H1 (cell line): Measurements from ENCODE around the gene ADA. TPM values are rescaled to one million over a fixed set of nuclear protein-coding genes. Genes with fewer than 3 reads are reported as not detected.

Experiments
- CTCF ChIA-PET: fragments of 300-600 bp; sonication (Branson Sonifier 250); formaldehyde crosslinking; loops from one replicate; lab custom pipeline; 2021; ENCODE audit not compliant: partially characterized antibody; lab: Charles Lee
- POLR2A ChIA-PET: fragments of 300-600 bp; sonication (Branson Sonifier 250); formaldehyde crosslinking; loops from one replicate; lab custom pipeline; 2021; ENCODE audit warnings: inconsistent platforms; ENCODE audit not compliant: partially characterized antibody; lab: Charles Lee
- DNase-seq, 2 experiments: peaks; one replicate each; pipeline versions ENCODE4 v3.0.0 to v3.0.0-alpha.2; 2010 to 2022; ENCODE audit warnings: low spot score in 2 of 2, low read depth in 1 of 2, mixed read lengths in 1 of 2
- FAIRE-seq: peaks from 2 replicates; lab custom pipeline; 2011; peaks lifted over from hg19 to GRCh38; lab: Jason Lieb, UNC
- H2AFZ ChIP-seq: 2 replicates; pipeline ENCODE4 v1.8.1; 2012; ENCODE audit warnings: low read length, inconsistent platforms
- H2AK5ac ChIP-seq: 2 replicates; pipeline ENCODE4 v1.6.1; 2013; ENCODE audit warnings: low read depth, low read length
- H2BK120ac ChIP-seq: replicated peaks from 2 replicates; pipeline ENCODE3; 2013; ENCODE audit warnings: low read depth, low read length, inconsistent platforms
- H2BK12ac ChIP-seq: 2 replicates; pipeline ENCODE4 v1.6.1; 2013; ENCODE audit warnings: low read depth, low read length
- H2BK15ac ChIP-seq: 2 replicates; pipeline ENCODE4 v1.6.1; 2013; ENCODE audit warnings: low read length
- H2BK20ac ChIP-seq: 2 replicates; pipeline ENCODE4 v1.6.1; 2013; ENCODE audit warnings: low read length
- H2BK5ac ChIP-seq: 2 replicates; pipeline ENCODE4 v1.6.1; 2013; ENCODE audit warnings: low read depth, low read length
- H3K14ac ChIP-seq: 2 replicates; pipeline ENCODE4 v1.6.1; 2013; ENCODE audit warnings: inconsistent platforms; ENCODE audit not compliant: insufficient read length
- H3K18ac ChIP-seq: 2 replicates; pipeline ENCODE4 v1.6.1; 2013; ENCODE audit warnings: low read length; ENCODE audit errors: extremely low read depth
- H3K23ac ChIP-seq: 2 replicates; pipeline ENCODE4 v1.6.1; 2013; ENCODE audit warnings: inconsistent platforms; ENCODE audit not compliant: insufficient read length
- H3K23me2 ChIP-seq: 2 replicates; pipeline ENCODE4 v1.6.1; 2013; ENCODE audit warnings: low read depth, low read length
- H3K27ac ChIP-seq: 2 replicates; pipeline ENCODE4 v1.6.1; 2011; ENCODE audit warnings: low read depth, low read length, inconsistent platforms
- H3K27me3 ChIP-seq, 4 experiments: replicated peaks in 1 of 4; 1 replicate in 1 of 4; 2 replicates in 3 of 4; pipeline versions ENCODE4 v1.6.1 to v1.8.1; 2011 to 2013; ENCODE audit warnings: low read length in 3 of 4, mild to moderate bottlenecking in 3 of 4, inconsistent platforms in 2 of 4, mixed read lengths in 2 of 4, moderate library complexity in 1 of 4; ENCODE audit not compliant: control insufficient read depth in 3 of 4, insufficient read depth in 3 of 4; ENCODE audit errors: extremely low read depth in 1 of 4
- H3K36me3 ChIP-seq, 4 experiments: 2 replicates each; pipeline versions ENCODE4 v1.6.1 to v1.8.1; 2011 to 2013; ENCODE audit warnings: mild to moderate bottlenecking in 4 of 4, low read length in 3 of 4, moderate library complexity in 2 of 4, control low read depth in 1 of 4, inconsistent platforms in 1 of 4; ENCODE audit not compliant: insufficient read depth in 4 of 4, control insufficient read depth in 2 of 4
- H3K4ac ChIP-seq: replicated peaks from 2 replicates; pipeline ENCODE3; 2013; ENCODE audit warnings: low read length, low read depth, mixed read lengths, inconsistent platforms; ENCODE audit not compliant: insufficient read length
- H3K4me1 ChIP-seq, 4 experiments: replicated peaks in 1 of 4; 1 replicate in 1 of 4; 2 replicates in 3 of 4; pipeline versions ENCODE4 v1.6.1 to v1.8.1; 2011 to 2013; ENCODE audit warnings: low read length in 3 of 4, inconsistent platforms in 2 of 4, mixed read lengths in 1 of 4; ENCODE audit not compliant: insufficient read depth in 4 of 4, control insufficient read depth in 3 of 4
- H3K4me2 ChIP-seq, 2 experiments: 2 replicates each; pipeline versions ENCODE4 v1.6.1 to v1.8.1; 2011 to 2013; ENCODE audit warnings: low read depth in 2 of 2, low read length in 2 of 2, control low read depth in 1 of 2, inconsistent platforms in 1 of 2, mild to moderate bottlenecking in 1 of 2; ENCODE audit not compliant: insufficient read depth in 1 of 2
- H3K4me3 ChIP-seq, 4 experiments: fragments of 200-600, 300-600 bp in 1 of 4; sonication (generic), shearing (Covaris generic), sonication (Bioruptor Twin) in 1 of 4; 2 replicates each; pipeline versions ENCODE4 v1.5.1 to v1.8.1; 2011 to 2016; ENCODE audit warnings: low read length in 4 of 4, low read depth in 3 of 4, control low read depth in 2 of 4, inconsistent platforms in 2 of 4, mild to moderate bottlenecking in 2 of 4, mixed read lengths in 1 of 4, moderate library complexity in 1 of 4; ENCODE audit not compliant: insufficient read depth in 2 of 4; ENCODE audit errors: extremely low read depth in 1 of 4
- H3K56ac ChIP-seq: replicated peaks from 2 replicates; pipeline ENCODE3; 2013; ENCODE audit warnings: low read depth, mild to moderate bottlenecking, mixed read lengths, low read length, inconsistent platforms; ENCODE audit not compliant: insufficient read length
- H3K79me1 ChIP-seq: 2 replicates; pipeline ENCODE4 v1.6.1; 2013; ENCODE audit warnings: low read depth, low read length, control low read depth
- H3K79me2 ChIP-seq, 2 experiments: 2 replicates each; pipeline versions ENCODE4 v1.6.1 to v1.8.1; 2012 to 2013; ENCODE audit warnings: low read length in 2 of 2, mild to moderate bottlenecking in 2 of 2, inconsistent platforms in 1 of 2; ENCODE audit not compliant: insufficient read depth in 2 of 2, control insufficient read depth in 1 of 2
- H3K9ac ChIP-seq, 4 experiments: replicated peaks in 1 of 4; 1 replicate in 1 of 4; 2 replicates in 3 of 4; pipeline versions ENCODE4 v1.6.1 to v1.8.1; 2011 to 2013; ENCODE audit warnings: low read depth in 3 of 4, low read length in 3 of 4, control low read depth in 2 of 4, mild to moderate bottlenecking in 2 of 4, moderate library complexity in 2 of 4, inconsistent platforms in 1 of 4; ENCODE audit errors: extremely low read depth in 1 of 4
- H3K9me3 ChIP-seq, 2 experiments: 2 replicates each; pipeline versions ENCODE4 v1.6.1 to v1.8.1; 2012 to 2013; ENCODE audit warnings: mild to moderate bottlenecking in 2 of 2, moderate library complexity in 2 of 2, control low read depth in 1 of 2, inconsistent platforms in 1 of 2, low read depth in 1 of 2, low read length in 1 of 2, mixed read lengths in 1 of 2; ENCODE audit not compliant: insufficient read depth in 2 of 2
- H4K20me1 ChIP-seq, 2 experiments: replicated peaks in 1 of 2; 2 replicates each; pipeline versions ENCODE3 to v1.8.1; 2011 to 2013; ENCODE audit warnings: inconsistent platforms in 2 of 2, low read length in 2 of 2, mild to moderate bottlenecking in 1 of 2; ENCODE audit not compliant: insufficient read depth in 2 of 2, control insufficient read depth in 1 of 2
- H4K5ac ChIP-seq: 2 replicates; pipeline ENCODE4 v1.6.1; 2013; ENCODE audit warnings: low read length, low read depth, mixed read lengths, inconsistent platforms; ENCODE audit not compliant: insufficient read length
- H4K8ac ChIP-seq: 2 replicates; pipeline ENCODE4 v1.8.0; 2013; ENCODE audit warnings: mild to moderate bottlenecking, moderate library complexity, low read length, inconsistent platforms; ENCODE audit not compliant: insufficient read depth; ENCODE audit errors: extremely low read depth
- H4K91ac ChIP-seq: replicated peaks from 2 replicates; pipeline ENCODE3; 2013; ENCODE audit warnings: low read length, mixed read lengths, inconsistent platforms; ENCODE audit not compliant: insufficient read length
- BACH1 ChIP-seq: IDR thresholded peaks from 2 replicates; pipeline ENCODE4 v1.6.1; 2012; ENCODE audit warnings: low read length, improper control_type of control experiment
- CTBP2 ChIP-seq: IDR thresholded peaks from 2 replicates; pipeline ENCODE4 v1.7.0; 2011; ENCODE audit warnings: borderline replicate concordance, mild to moderate bottlenecking, moderate library complexity, mixed read lengths, low read length; ENCODE audit not compliant: insufficient read depth, insufficient read length
- GTF2F1 ChIP-seq: IDR thresholded peaks from 2 replicates; pipeline ENCODE4 v1.6.1; 2012; ENCODE audit warnings: low read depth, low read length, improper control_type of control experiment, borderline replicate concordance
- KDM5A ChIP-seq: fragments of 200-600 bp; IDR thresholded peaks from 2 replicates; pipeline ENCODE4 v1.7.1; 2012; ENCODE audit warnings: mild to moderate bottlenecking, low read length, inconsistent platforms, mixed read lengths
- NRF1 ChIP-seq: IDR thresholded peaks from 2 replicates; pipeline ENCODE4 v1.6.1; 2011; ENCODE audit warnings: mild to moderate bottlenecking, low read depth, low read length, improper control_type of control experiment
- SP1 ChIP-seq: IDR thresholded peaks from 2 replicates; pipeline ENCODE4 v1.6.1; 2011; ENCODE audit warnings: low read depth, low read length
- TEAD4 ChIP-seq: IDR thresholded peaks from 2 replicates; pipeline ENCODE4 v1.6.1; 2012; ENCODE audit warnings: low read depth, low read length, inconsistent platforms, mixed read lengths
- WGBS, 2 experiments: shearing (Covaris generic) in 1 of 2; methylation state at CpG; one replicate each; pipeline versions ENCODE4 v1.1.6 to v1.1.7; 2013 to 2015; ENCODE audit warnings: low lambda C conversion rate in 2 of 2, mixed read lengths in 2 of 2, inconsistent platforms in 1 of 2, low coverage in 1 of 2, missing lambda C conversion rate in 1 of 2; ENCODE audit not compliant: insufficient replicate concordance in 2 of 2, insufficient coverage in 1 of 2, insufficient read length in 1 of 2; ENCODE audit errors: extremely low coverage in 1 of 2, missing lambda C conversion rate in 1 of 2; 5-methylcytosine and 5-hydroxymethylcytosine counted together
- polyA plus RNA-seq, 7 experiments: library from polyadenylated mRNA; depleted of rRNA in 3 of 7; stranded (reverse) in 5 of 7; unstranded in 2 of 7; fragments of >200 nt in 5 of 7; fragments of 200-250 nt in 2 of 7; gene quantifications; 1 replicate in 5 of 7; 2 replicates in 1 of 7; 4 replicates in 1 of 7; pipeline versions ENCODE4 v1.2.1 to v1.2.3, GENCODE V29; 2011 to 2013; ENCODE audit warnings: missing spikeins in 2 of 7, mixed read lengths in 2 of 7
- total RNA-seq: library from RNA; stranded (reverse); fragmentation: NEBNext Ultra II Directional; extraction: Animal tissue kit (Norgen Biotek cat#: 25700); gene quantifications from 2 replicates; pipeline ENCODE4 v1.2.1, GENCODE V29; 2021
- TF ChIP-seq, protein P1 (sequence below): IDR thresholded peaks from 2 replicates; pipeline ENCODE4 v1.6.1; 2011; ENCODE audit warnings: low read length, improper control_type of control experiment

The ADA gene
- total and polyA plus RNA-seq, 2 of the 8 experiments (the other 6 are each of a cell fraction or from before 2014, with no cell fraction given), result 19.9 to 32.8 TPM

DNA sequence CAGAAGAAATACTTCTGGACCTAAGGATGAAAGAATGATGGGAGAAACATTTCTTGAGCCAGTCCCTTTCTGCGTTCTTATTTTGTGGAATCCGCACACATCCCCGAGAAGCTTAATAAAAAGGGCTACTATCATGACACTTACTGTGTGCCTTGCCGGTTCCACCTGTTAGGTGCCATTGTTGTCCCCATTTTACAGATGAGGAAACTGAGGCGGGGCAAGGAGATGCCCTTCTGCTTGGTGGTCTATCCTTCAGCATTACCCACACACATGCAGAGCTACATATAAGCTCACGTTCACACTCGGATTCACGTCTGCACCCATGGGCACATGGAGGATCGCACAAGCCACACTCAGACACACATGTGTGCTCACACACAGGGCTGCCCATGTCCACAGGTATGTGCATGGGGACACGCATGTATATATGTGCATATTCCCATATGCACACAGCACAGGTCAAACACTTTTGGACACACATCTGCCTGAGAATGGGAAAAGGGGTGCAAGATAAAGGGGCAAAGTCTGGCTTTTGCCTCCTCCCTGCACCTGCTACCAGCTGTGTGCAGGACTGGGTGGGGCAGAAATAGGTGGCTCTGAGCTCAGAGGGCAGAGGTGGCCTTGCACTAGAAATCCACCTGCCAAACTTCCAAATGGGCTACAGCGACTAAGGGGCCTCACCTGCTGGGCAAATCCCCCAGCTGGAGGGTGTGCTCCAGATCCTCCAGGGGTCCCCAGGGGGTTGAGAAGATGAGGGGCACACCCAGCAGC lies 30.5 kb upstream of the ADA start:
- Histone ChIP-seq H3K23ac (no peak overlapping the region), H3K9ac (no peak overlapping the region), H4K8ac (no peak overlapping the region), H3K14ac (no peak overlapping the region), H2BK12ac (peak overlapping the region; percentile 31; the same call in 1 of the 2 replicates), H3K18ac (no peak overlapping the region), H3K9me3 (no peaks in the 10 kb centered on the region), H4K5ac (no peak overlapping the region), H3K4me3 (no peak overlapping the region), H2BK120ac (no peak overlapping the region), H3K4me1 (peaks cover 0 to 2% (median 0%) of the 10 kb centered on the region in 4 experiments; a peak in 1 of 7 replicates), H3K56ac (no peak overlapping the region), H2BK15ac (peak overlapping the region; percentile 1; the same call in 1 of the 2 replicates), H2AK5ac (no peak overlapping the region), H3K23me2 (no peaks in the 10 kb centered on the region; the same call in 1 of the 2 replicates), H3K4me2 (no peak overlapping the region), H3K79me2 (no peaks in the 10 kb centered on the region)
- WGBS, 2 experiments, result 93% methylated on average over 11 of the region's 11 CpGs; no CpG with 5 or more reads in 1 of the 2 experiments
- ChIA-PET POLR2A (interaction anchor here (0.8 to 3.5 kb wide), 4 partner anchors 9 to 50 kb away, joined by 3 to 12 read pairs (median 4); no protein-coding TSS in a partner anchor), CTCF (interaction anchor here (0.9 to 9.0 kb wide), 19 partner anchors 10 to 103 kb away, joined by 3 to 146 read pairs (median 8); partner anchors contain the start of genes ADA, CCN5 and KCNK15)
- TF ChIP-seq GTF2F1 (no peak), BACH1 (no peak), CTBP2 (no peak), KDM5A (no peak), TEAD4 (no peak), SP1 (no peak), NRF1 (no peak)
- TF ChIP-seq, protein P1, sequence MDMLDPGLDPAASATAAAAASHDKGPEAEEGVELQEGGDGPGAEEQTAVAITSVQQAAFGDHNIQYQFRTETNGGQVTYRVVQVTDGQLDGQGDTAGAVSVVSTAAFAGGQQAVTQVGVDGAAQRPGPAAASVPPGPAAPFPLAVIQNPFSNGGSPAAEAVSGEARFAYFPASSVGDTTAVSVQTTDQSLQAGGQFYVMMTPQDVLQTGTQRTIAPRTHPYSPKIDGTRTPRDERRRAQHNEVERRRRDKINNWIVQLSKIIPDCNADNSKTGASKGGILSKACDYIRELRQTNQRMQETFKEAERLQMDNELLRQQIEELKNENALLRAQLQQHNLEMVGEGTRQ, result no peak
- TF ChIP-seq, all 59 proteins: peak for 0
- Histone ChIP-seq H3K4ac (no peak overlapping the region), H3K27me3 (peaks cover 0 to 2% (median 0%) of the 10 kb centered on the region in 4 experiments; a peak in 2 of 7 replicates), H3K27ac (no peak overlapping the region), H2BK5ac (no peak overlapping the region), H4K91ac (no peak overlapping the region), H2AFZ (no peak overlapping the region), H4K20me1 (no peaks in the 10 kb centered on the region), H3K79me1 (no peaks in the 10 kb centered on the region), H3K36me3 (no peaks in the 10 kb centered on the region), H2BK20ac (no peak overlapping the region)
- DNase-seq, result no peak
- no peak for FAIRE-seq
